ENCODE results near the gene RCSD1. TPM values are rescaled to one million over a fixed set of nuclear protein-coding genes. Genes with fewer than 3 reads are reported as not detected.

RCSD1 gene
- total and polyA plus RNA-seq, 8 donors = 12.2 to 21.9 (median 21.3) TPM

- intact Hi-C loops (cut with DNase I) = no loop called here
- ATAC-seq = no peak
- H3K27ac ChIP-seq = no peak overlapping the region
These were observed 81.8 kb downstream of the RCSD1 start for GRCh38 chr1:167711797-167712196.

GRCh38 chr1:167713330-167714081 is 83.5 kb downstream of the RCSD1 start:
- Histone ChIP-seq H3K4me1 (peaks cover 0 to 25% of the 10 kb centered on the region in 2 donors), H3K9me3 (no peaks in the 10 kb centered on the region), H3K36me3 (no peaks in the 10 kb centered on the region), H3K4me3 (peak overlapping the region; percentile 65 to 67), H3K27ac (peak overlapping the region in 1 of 2 donors; percentile 89), H3K27me3 (no peaks in the 10 kb centered on the region)
- ATAC-seq (peak; percentile 5), DNase-seq (peak in 2 of 4 donors; percentile 20 to 81)
- intact Hi-C loops (cut with DNase I) = no loop called here
- no peak for TF ChIP-seq CTCF (IDR thresholded peaks at IDR 0.05)

More at GRCh38 chr1:167711797-167712196, 81.8 kb downstream of the RCSD1 start:
- no peak for DNase-seq
- Histone ChIP-seq H3K27me3 (no peaks in the 10 kb centered on the region), H3K9me3 (no peaks in the 10 kb centered on the region), H3K4me3 (no peak overlapping the region), H3K36me3 (no peaks in the 10 kb centered on the region), H3K4me1 (peaks cover 0 to 21% of the 10 kb centered on the region in 2 donors)
- no peak for TF ChIP-seq CTCF (IDR thresholded peaks at IDR 0.05)

- no peak for TF ChIP-seq CTCF (IDR thresholded peaks at IDR 0.05)
- H3K4me3 ChIP-seq = peak overlapping the region; percentile 65 to 67
- intact Hi-C loops (cut with DNase I) = no loop called here
- ATAC-seq = peak; percentile 87
- H3K36me3 ChIP-seq = no peaks in the 10 kb centered on the region
- H3K27me3 ChIP-seq = no peaks in the 10 kb centered on the region
- H3K4me1 ChIP-seq = peaks cover 0 to 25% of the 10 kb centered on the region in 2 donors
- peak overlapping the region; percentile 87 to 89 for H3K27ac ChIP-seq
- DNase-seq = peak in 2 of 4 donors; percentile 85 to 96
- H3K9me3 ChIP-seq = no peaks in the 10 kb centered on the region
These were observed 84.0 kb downstream of the RCSD1 start for GRCh38 chr1:167714098-167714438.

GRCh38 chr1:167714439-167715156 is 84.6 kb downstream of the RCSD1 start:
- Histone ChIP-seq H3K27me3 (no peaks in the 10 kb centered on the region), H3K4me1 (peaks cover 0 to 28% of the 10 kb centered on the region in 2 donors), H3K36me3 (no peaks in the 10 kb centered on the region), H3K9me3 (no peaks in the 10 kb centered on the region), H3K27ac (peak overlapping the region; percentile 87 to 89), H3K4me3 (peak overlapping the region; percentile 65 to 67)
- no peak for TF ChIP-seq CTCF (IDR thresholded peaks at IDR 0.05)
- intact Hi-C loops (cut with DNase I) = loop anchor here in 1 of 2 donors (5.0 kb wide), 1 partner anchor 83 kb away; no protein-coding TSS in a partner anchor
- DNase-seq (peak in 3 of 4 donors; percentile 91), ATAC-seq (peak; percentile 74)
